Measurements from ENCODE around the gene HSPB8. TPM values are rescaled to one million over a fixed set of nuclear protein-coding genes. Genes with fewer than 3 reads are reported as not detected.
A peak's percentile ranks its signal among the peaks of the same experiment; 100 is the strongest.

The HSPB8 gene, protein sequence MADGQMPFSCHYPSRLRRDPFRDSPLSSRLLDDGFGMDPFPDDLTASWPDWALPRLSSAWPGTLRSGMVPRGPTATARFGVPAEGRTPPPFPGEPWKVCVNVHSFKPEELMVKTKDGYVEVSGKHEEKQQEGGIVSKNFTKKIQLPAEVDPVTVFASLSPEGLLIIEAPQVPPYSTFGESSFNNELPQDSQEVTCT
- 100 to 1,000 TPM in 1 of 2 donors, 10 to 100 TPM in 1; 87.9 to 155 TPM for polyA plus RNA-seq

GRCh38 chr12:119178544-119179334 is at the start of gene HSPB8:
Gene HSPB8, plus strand, starts transcription at chr12:119178931. Its CDS starts 382 bp downstream, at chr12:119179313.
- Histone ChIP-seq H3K4me3 (ENCODE audit: low read depth in 1 of 2, low read length in 2 of 2) (peak within 1 kb of the TSS; percentile 48 to 67), H3K9me3 (ENCODE audit: control insufficient read depth in 2 of 2, insufficient read depth in 1 of 2, low read depth in 1 of 2, low read length in 1 of 2) (no peaks in the 10 kb centered on the region), H3K27ac (ENCODE audit: low read depth in 2 of 2, low read length in 1 of 2) (peak within 1 kb of the TSS; percentile 88 to 89), H3K36me3 (ENCODE audit: control insufficient read depth in 2 of 2, insufficient read depth in 2 of 2, low read length in 1 of 2) (no peaks in the 10 kb centered on the region), H3K27me3 (ENCODE audit: control insufficient read depth in 1 of 2, insufficient read depth in 2 of 2, low read length in 2 of 2) (no peaks in the 10 kb centered on the region), H3K4me1 (ENCODE audit: control insufficient read depth in 2 of 2, insufficient read depth in 2 of 2, low read length in 1 of 2) (peaks cover 0 to 11% of the 10 kb centered on the region in 2 donors)
- WGBS, 2 donors = 4 to 5% methylated on average over 32 to 33 of the region's 33 CpGs

- no peaks in the 10 kb centered on the region for H3K4me1 ChIP-seq (ENCODE audit: control insufficient read depth in 2 of 2, insufficient read depth in 2 of 2, low read length in 1 of 2)
- no peak overlapping the region for H3K4me3 ChIP-seq (ENCODE audit: low read depth in 1 of 2, low read length in 2 of 2)
- 71 to 80% methylated on average over 3 of the region's 3 CpGs for WGBS, 2 donors
- no peaks in the 10 kb centered on the region for H3K27me3 ChIP-seq (ENCODE audit: control insufficient read depth in 1 of 2, insufficient read depth in 2 of 2, low read length in 2 of 2)
- H3K9me3 ChIP-seq (ENCODE audit: control insufficient read depth in 2 of 2, insufficient read depth in 1 of 2, low read depth in 1 of 2, low read length in 1 of 2) = peaks cover 2 to 3% of the 10 kb centered on the region in 2 donors
- H3K36me3 ChIP-seq (ENCODE audit: control insufficient read depth in 2 of 2, insufficient read depth in 2 of 2, low read length in 1 of 2) = no peaks in the 10 kb centered on the region
- H3K27ac ChIP-seq (ENCODE audit: low read depth in 2 of 2, low read length in 1 of 2) = no peak overlapping the region
Measured at GRCh38 chr12:119129827-119130434, 48.8 kb upstream of the HSPB8 start.

- Histone ChIP-seq H3K4me1 (ENCODE audit: control insufficient read depth in 2 of 2, insufficient read depth in 2 of 2, low read length in 1 of 2) (no peaks in the 10 kb centered on the region), H3K4me3 (ENCODE audit: low read depth in 1 of 2, low read length in 2 of 2) (no peak overlapping the region), H3K27ac (ENCODE audit: low read depth in 2 of 2, low read length in 1 of 2) (no peak overlapping the region), H3K9me3 (ENCODE audit: control insufficient read depth in 2 of 2, insufficient read depth in 1 of 2, low read depth in 1 of 2, low read length in 1 of 2) (peaks cover 2 to 3% of the 10 kb centered on the region in 2 donors), H3K27me3 (ENCODE audit: control insufficient read depth in 1 of 2, insufficient read depth in 2 of 2, low read length in 2 of 2) (no peaks in the 10 kb centered on the region), H3K36me3 (ENCODE audit: control insufficient read depth in 2 of 2, insufficient read depth in 2 of 2, low read length in 1 of 2) (no peaks in the 10 kb centered on the region)
- WGBS, 2 donors = 92 to 93% methylated on average over 10 of the region's 10 CpGs
Measured at GRCh38 chr12:119130523-119130922, 48.2 kb upstream of the HSPB8 start.

DNA sequence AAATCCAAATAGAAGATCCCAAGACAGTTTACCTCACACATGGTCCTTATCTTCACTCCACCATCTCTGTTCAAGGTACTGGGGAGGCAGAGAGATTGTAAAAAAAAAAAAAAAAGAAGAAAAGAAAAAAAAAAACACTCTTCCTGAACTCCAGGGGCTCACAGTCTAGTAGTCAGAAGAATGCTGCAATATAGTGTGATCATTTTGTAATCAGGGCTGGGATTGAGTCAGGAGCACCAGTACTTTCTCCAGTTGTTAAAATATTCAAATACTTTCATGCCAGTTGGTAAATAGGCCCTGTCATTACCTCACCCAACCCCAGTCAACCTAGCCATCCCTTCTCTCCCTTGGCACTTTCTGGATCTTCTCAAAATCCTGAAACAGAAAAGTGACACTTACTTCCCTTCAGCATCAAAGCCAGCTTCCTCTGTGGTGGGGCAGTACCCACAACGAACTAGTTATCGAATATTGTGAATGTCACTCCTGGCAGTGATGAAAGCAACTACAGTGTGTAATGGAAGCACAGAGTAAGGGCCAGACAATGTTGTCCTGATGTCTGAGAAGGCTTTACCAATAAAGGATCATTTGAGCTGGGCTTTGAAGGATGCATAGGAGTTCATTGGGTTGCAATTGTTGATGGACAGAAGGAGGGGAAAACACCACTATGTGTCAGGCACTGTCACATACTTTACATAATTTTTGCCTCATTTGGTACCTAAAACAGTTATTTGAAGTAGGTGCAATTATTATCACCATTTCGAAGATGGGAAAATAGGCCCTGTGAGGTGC is 44.3 kb upstream of the HSPB8 start:
- Histone ChIP-seq H3K4me1 (ENCODE audit: control insufficient read depth in 2 of 2, insufficient read depth in 2 of 2, low read length in 1 of 2) (no peaks in the 10 kb centered on the region), H3K36me3 (ENCODE audit: control insufficient read depth in 2 of 2, insufficient read depth in 2 of 2, low read length in 1 of 2) (no peaks in the 10 kb centered on the region), H3K27ac (ENCODE audit: low read depth in 2 of 2, low read length in 1 of 2) (no peak overlapping the region), H3K9me3 (ENCODE audit: control insufficient read depth in 2 of 2, insufficient read depth in 1 of 2, low read depth in 1 of 2, low read length in 1 of 2) (peaks cover 2 to 3% of the 10 kb centered on the region in 2 donors), H3K4me3 (ENCODE audit: low read depth in 1 of 2, low read length in 2 of 2) (no peak overlapping the region), H3K27me3 (ENCODE audit: control insufficient read depth in 1 of 2, insufficient read depth in 2 of 2, low read length in 2 of 2) (no peaks in the 10 kb centered on the region)
- 83% methylated on average over 3 of the region's 3 CpGs for WGBS, 2 donors

DNA sequence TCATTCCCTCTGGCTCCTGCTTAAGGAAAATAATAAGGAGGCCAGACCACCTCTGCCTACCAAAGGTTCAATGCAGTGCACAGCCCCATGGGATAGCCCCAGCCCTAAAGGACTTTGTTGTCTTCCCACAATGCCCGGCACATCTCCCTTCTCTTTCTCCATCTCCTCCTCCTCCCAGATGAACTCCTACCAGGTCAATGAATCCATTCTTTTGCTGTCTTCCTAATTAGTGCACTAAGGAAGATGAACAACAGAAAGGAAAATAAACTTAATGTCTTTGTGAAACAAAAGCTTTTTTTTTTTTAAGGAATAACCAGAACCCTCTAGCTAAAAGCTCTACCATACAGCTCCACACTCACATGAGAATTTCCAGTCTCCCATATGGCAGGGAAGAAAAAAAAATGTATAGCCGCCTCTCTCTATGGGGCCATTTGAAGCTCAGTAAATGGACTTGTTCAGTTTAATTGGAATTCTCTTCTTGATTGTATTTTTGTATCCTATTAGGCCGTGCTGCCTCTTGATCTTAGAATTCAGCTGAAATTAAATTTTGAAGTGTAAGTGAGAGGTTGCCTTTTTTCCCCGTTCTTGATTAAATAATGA is 41.8 kb upstream of the HSPB8 start:
- peaks cover 2 to 3% of the 10 kb centered on the region in 2 donors for H3K9me3 ChIP-seq (ENCODE audit: control insufficient read depth in 2 of 2, insufficient read depth in 1 of 2, low read depth in 1 of 2, low read length in 1 of 2)
- H3K4me3 ChIP-seq (ENCODE audit: low read depth in 1 of 2, low read length in 2 of 2) = no peak overlapping the region
- H3K27ac ChIP-seq (ENCODE audit: low read depth in 2 of 2, low read length in 1 of 2) = no peak overlapping the region
- no peaks in the 10 kb centered on the region for H3K36me3 ChIP-seq (ENCODE audit: control insufficient read depth in 2 of 2, insufficient read depth in 2 of 2, low read length in 1 of 2)
- H3K4me1 ChIP-seq (ENCODE audit: control insufficient read depth in 2 of 2, insufficient read depth in 2 of 2, low read length in 1 of 2) = no peaks in the 10 kb centered on the region
- 78 to 82% methylated on average over 4 of the region's 4 CpGs for WGBS, 2 donors
- H3K27me3 ChIP-seq (ENCODE audit: control insufficient read depth in 1 of 2, insufficient read depth in 2 of 2, low read length in 2 of 2) = no peaks in the 10 kb centered on the region

DNA sequence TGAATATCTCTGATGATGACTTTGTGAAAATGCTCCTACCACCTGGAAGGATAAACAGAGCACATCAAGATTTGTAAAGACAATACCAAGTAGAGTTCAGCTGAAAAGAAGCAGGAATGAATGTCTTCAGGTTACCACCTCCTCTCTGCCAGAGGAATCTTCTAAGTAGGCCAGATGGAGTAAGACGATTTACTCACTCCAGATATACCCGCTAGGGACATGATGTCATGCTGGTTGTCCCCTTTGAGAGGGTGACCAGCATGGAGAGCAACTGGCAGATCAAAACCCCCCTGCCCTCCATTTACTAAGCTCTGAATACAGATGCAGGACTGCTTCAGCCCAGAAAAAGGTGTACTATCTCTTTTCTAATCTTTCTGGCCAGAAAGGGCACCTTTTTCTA is 39.3 kb upstream of the HSPB8 start:
- Histone ChIP-seq H3K27ac (ENCODE audit: low read depth in 2 of 2, low read length in 1 of 2) (no peak overlapping the region), H3K4me3 (ENCODE audit: low read depth in 1 of 2, low read length in 2 of 2) (no peak overlapping the region), H3K27me3 (ENCODE audit: control insufficient read depth in 1 of 2, insufficient read depth in 2 of 2, low read length in 2 of 2) (no peaks in the 10 kb centered on the region), H3K36me3 (ENCODE audit: control insufficient read depth in 2 of 2, insufficient read depth in 2 of 2, low read length in 1 of 2) (no peaks in the 10 kb centered on the region), H3K4me1 (ENCODE audit: control insufficient read depth in 2 of 2, insufficient read depth in 2 of 2, low read length in 1 of 2) (no peaks in the 10 kb centered on the region), H3K9me3 (ENCODE audit: control insufficient read depth in 2 of 2, insufficient read depth in 1 of 2, low read depth in 1 of 2, low read length in 1 of 2) (peaks cover 0 to under 1% of the 10 kb centered on the region in 2 donors)
- WGBS, 2 donors = 82 to 91% methylated on average over 2 of the region's 2 CpGs

GRCh38 chr12:119145367-119145766 is 33.4 kb upstream of the HSPB8 start:
- Histone ChIP-seq H3K9me3 (ENCODE audit: control insufficient read depth in 2 of 2, insufficient read depth in 1 of 2, low read depth in 1 of 2, low read length in 1 of 2) (no peaks in the 10 kb centered on the region), H3K4me1 (ENCODE audit: control insufficient read depth in 2 of 2, insufficient read depth in 2 of 2, low read length in 1 of 2) (no peaks in the 10 kb centered on the region), H3K4me3 (ENCODE audit: low read depth in 1 of 2, low read length in 2 of 2) (no peak overlapping the region), H3K36me3 (ENCODE audit: control insufficient read depth in 2 of 2, insufficient read depth in 2 of 2, low read length in 1 of 2) (no peaks in the 10 kb centered on the region), H3K27me3 (ENCODE audit: control insufficient read depth in 1 of 2, insufficient read depth in 2 of 2, low read length in 2 of 2) (no peaks in the 10 kb centered on the region), H3K27ac (ENCODE audit: low read depth in 2 of 2, low read length in 1 of 2) (no peak overlapping the region)
- 65 to 68% methylated on average over 13 of the region's 13 CpGs for WGBS, 2 donors

DNA sequence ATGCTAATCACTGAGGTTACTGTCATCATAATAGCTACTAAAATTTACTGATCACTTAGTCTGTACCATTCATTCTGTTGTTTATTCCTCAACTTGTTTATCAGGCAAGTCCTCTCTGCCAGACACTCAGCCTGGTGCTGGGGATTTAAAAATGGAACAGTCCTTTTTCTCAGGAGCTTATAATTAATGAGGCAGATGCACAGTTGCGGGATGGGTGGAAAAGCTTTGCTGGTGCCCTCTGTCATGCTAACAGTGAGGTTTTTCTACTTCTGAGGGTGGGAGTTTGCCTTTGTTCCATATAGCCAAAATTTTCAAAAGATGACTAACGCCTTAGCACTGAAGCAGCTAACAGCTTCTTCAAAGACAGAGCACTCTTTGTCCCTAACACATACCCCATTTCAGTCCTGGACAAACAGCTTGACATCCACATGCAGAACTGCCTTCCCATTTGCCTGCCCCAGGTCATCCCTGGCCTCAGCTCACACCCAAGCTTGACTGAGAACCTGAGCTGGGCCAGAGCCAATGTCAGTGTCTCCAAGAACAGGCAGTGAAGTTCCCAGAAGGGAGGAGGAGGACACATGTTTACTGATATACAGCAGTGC is 30.8 kb upstream of the HSPB8 start:
- 61 to 63% methylated on average over 2 of the region's 2 CpGs for WGBS, 2 donors
- no peaks in the 10 kb centered on the region for H3K27me3 ChIP-seq (ENCODE audit: control insufficient read depth in 1 of 2, insufficient read depth in 2 of 2, low read length in 2 of 2)
- H3K36me3 ChIP-seq (ENCODE audit: control insufficient read depth in 2 of 2, insufficient read depth in 2 of 2, low read length in 1 of 2) = no peaks in the 10 kb centered on the region
- no peak overlapping the region for H3K27ac ChIP-seq (ENCODE audit: low read depth in 2 of 2, low read length in 1 of 2)
- H3K9me3 ChIP-seq (ENCODE audit: control insufficient read depth in 2 of 2, insufficient read depth in 1 of 2, low read depth in 1 of 2, low read length in 1 of 2) = peaks cover 3 to 4% of the 10 kb centered on the region in 2 donors
- no peak overlapping the region for H3K4me3 ChIP-seq (ENCODE audit: low read depth in 1 of 2, low read length in 2 of 2)
- H3K4me1 ChIP-seq (ENCODE audit: control insufficient read depth in 2 of 2, insufficient read depth in 2 of 2, low read length in 1 of 2) = no peaks in the 10 kb centered on the region
